H9 (cell line): ENCODE results near the gene TOP1. TPM values are rescaled to one million over a fixed set of nuclear protein-coding genes. Genes with fewer than 3 reads are reported as not detected.

Source experiments
- DNase-seq: peaks from one replicate; pipeline ENCODE4 v3.0.0-alpha.2; 2017
- H2AFZ ChIP-seq: one replicate; pipeline ENCODE4 v1.6.1; 2013; ENCODE audit warnings: mild to moderate bottlenecking, low read length, control low read depth, moderate library complexity
- H2AK5ac ChIP-seq: 2 replicates; pipeline ENCODE4 v1.6.1; 2013; ENCODE audit warnings: low read length, control low read depth, mixed read lengths; ENCODE audit not compliant: insufficient read length
- H2BK120ac ChIP-seq: one replicate; pipeline ENCODE4 v1.6.1; 2013; ENCODE audit warnings: low read depth, mild to moderate bottlenecking, low read length, control low read depth, inconsistent platforms; ENCODE audit not compliant: poor library complexity, severe bottlenecking
- H2BK12ac ChIP-seq: 2 replicates; pipeline ENCODE4 v1.6.1; 2013; ENCODE audit warnings: low read length, control low read depth, mixed read lengths, low read depth; ENCODE audit not compliant: insufficient read length
- H2BK15ac ChIP-seq: 2 replicates; pipeline ENCODE4 v1.6.1; 2013; ENCODE audit warnings: low read depth, low read length, control low read depth
- H2BK20ac ChIP-seq: one replicate; pipeline ENCODE4 v1.6.1; 2013; ENCODE audit warnings: low read depth, mild to moderate bottlenecking, low read length, control low read depth, inconsistent platforms; ENCODE audit not compliant: poor library complexity, severe bottlenecking
- H2BK5ac ChIP-seq: 2 replicates; pipeline ENCODE4 v1.6.1; 2013; ENCODE audit warnings: low read length, control low read depth, mixed read lengths; ENCODE audit not compliant: insufficient read length
- H3K14ac ChIP-seq: 2 replicates; pipeline ENCODE4 v1.6.1; 2013; ENCODE audit warnings: low read length, control low read depth; ENCODE audit not compliant: insufficient read depth
- H3K18ac ChIP-seq: 2 replicates; pipeline ENCODE4 v1.6.1; 2013; ENCODE audit warnings: low read depth, mild to moderate bottlenecking, mixed read lengths, low read length, control low read depth; ENCODE audit not compliant: insufficient read length
- H3K23ac ChIP-seq: 2 replicates; pipeline ENCODE4 v1.6.1; 2013; ENCODE audit warnings: low read length, control low read depth, mixed read lengths, low read depth; ENCODE audit not compliant: insufficient read length
- H3K23me2 ChIP-seq: 2 replicates; pipeline ENCODE4 v1.6.1; 2013; ENCODE audit warnings: low read depth, mild to moderate bottlenecking, mixed read lengths, low read length, control low read depth; ENCODE audit not compliant: insufficient read length, poor library complexity, severe bottlenecking
- H3K27ac ChIP-seq: 2 replicates; pipeline ENCODE4 v1.5.1; 2013; ENCODE audit warnings: low read length, control low read depth, mixed read lengths, low read depth; ENCODE audit not compliant: insufficient read length
- H3K27me3 ChIP-seq: 2 replicates; pipeline ENCODE4 v1.6.1; 2013; ENCODE audit warnings: low read length, control low read depth, inconsistent platforms; ENCODE audit not compliant: insufficient read depth
- H3K4ac ChIP-seq: 2 replicates; pipeline ENCODE4 v1.6.1; 2013; ENCODE audit warnings: low read depth, mild to moderate bottlenecking, control low read depth, inconsistent platforms, low read length, moderate library complexity
- H3K4me1 ChIP-seq: 2 replicates; pipeline ENCODE4 v1.6.1; 2013; ENCODE audit warnings: low read length, control low read depth, inconsistent platforms; ENCODE audit not compliant: insufficient read depth
- H3K4me2 ChIP-seq: 2 replicates; pipeline ENCODE4 v1.6.1; 2013; ENCODE audit warnings: low read length, control low read depth, mixed read lengths; ENCODE audit not compliant: insufficient read length, insufficient read depth
- H3K56ac ChIP-seq: 2 replicates; pipeline ENCODE4 v1.6.1; 2013; ENCODE audit warnings: low read depth, mild to moderate bottlenecking, mixed read lengths, low read length, control low read depth; ENCODE audit not compliant: insufficient read length
- H3K79me1 ChIP-seq: 2 replicates; pipeline ENCODE4 v1.6.1; 2013; ENCODE audit warnings: low read depth, mild to moderate bottlenecking, moderate library complexity, low read length, control low read depth, inconsistent platforms; ENCODE audit not compliant: insufficient read depth, poor library complexity, severe bottlenecking
- H3K79me2 ChIP-seq: 2 replicates; pipeline ENCODE4 v1.6.1; 2013; ENCODE audit warnings: low read length, control low read depth, inconsistent platforms; ENCODE audit not compliant: insufficient read depth
- H3K9ac ChIP-seq: 2 replicates; pipeline ENCODE4 v1.6.1; 2013; ENCODE audit warnings: low read length, control low read depth, mixed read lengths; ENCODE audit not compliant: insufficient read length; ENCODE audit errors: extremely low read depth
- H3K9me3 ChIP-seq: one replicate; pipeline ENCODE4 v1.6.1; 2013; ENCODE audit warnings: low read depth, low read length, inconsistent platforms; ENCODE audit not compliant: control insufficient read depth
- H3T11ph ChIP-seq: one replicate; pipeline ENCODE4 v1.6.1; 2013; ENCODE audit warnings: mild to moderate bottlenecking, low read length, control low read depth, inconsistent platforms
- H4K20me1 ChIP-seq: one replicate; pipeline ENCODE4 v1.6.1; 2013; ENCODE audit not compliant: control insufficient read depth, insufficient read length, insufficient read depth
- H4K5ac ChIP-seq: 2 replicates; pipeline ENCODE4 v1.6.1; 2013; ENCODE audit warnings: low read depth, mild to moderate bottlenecking, mixed read lengths, low read length, control low read depth; ENCODE audit not compliant: insufficient read length
- H4K8ac ChIP-seq: replicated peaks from 2 replicates; pipeline ENCODE4 v1.6.1; 2013; ENCODE audit warnings: low read length, control low read depth, mixed read lengths, low read depth; ENCODE audit not compliant: insufficient read length
- H4K91ac ChIP-seq: 2 replicates; pipeline ENCODE4 v1.6.1; 2013; ENCODE audit warnings: low read depth, mild to moderate bottlenecking, moderate library complexity, mixed read lengths, low read length, control low read depth; ENCODE audit not compliant: insufficient read length
- H3K27ac Mint-ChIP-seq, 3 experiments: 2 replicates in 2 of 3; 3 replicates in 1 of 3; pipeline ENCODE4 v1.8.0; 2020 to 2021; ENCODE audit warnings: mixed read lengths in 3 of 3, mild to moderate bottlenecking in 1 of 3, moderate library complexity in 1 of 3
- H3K27me3 Mint-ChIP-seq: 2 replicates; pipeline ENCODE4 v1.8.0; 2021; ENCODE audit warnings: low read depth, mild to moderate bottlenecking, moderate library complexity, mixed read lengths
- H3K36me3 Mint-ChIP-seq, 3 experiments: 2 replicates in 2 of 3; 3 replicates in 1 of 3; pipeline ENCODE4 v1.8.0; 2020 to 2021; ENCODE audit warnings: low read depth in 3 of 3, mixed read lengths in 3 of 3; ENCODE audit not compliant: insufficient read depth in 1 of 3
- H3K4me1 Mint-ChIP-seq, 2 experiments: 2 replicates each; pipeline ENCODE4 v1.8.0; 2020; ENCODE audit warnings: mixed read lengths in 2 of 2
- H3K4me3 Mint-ChIP-seq, 2 experiments: 2 replicates in 1 of 2; 3 replicates in 1 of 2; pipeline ENCODE4 v1.8.0; 2020 to 2021; ENCODE audit warnings: mild to moderate bottlenecking in 2 of 2, mixed read lengths in 2 of 2, moderate library complexity in 1 of 2
- H3K9me3 Mint-ChIP-seq, 2 experiments: 2 replicates in 1 of 2; 3 replicates in 1 of 2; pipeline ENCODE4 v1.8.0; 2020; ENCODE audit warnings: mild to moderate bottlenecking in 2 of 2, mixed read lengths in 2 of 2, moderate library complexity in 1 of 2
- CTCF ChIP-seq: fragments of 200-600 bp; sonication (generic); conservative IDR thresholded peaks from 3 replicates; pipeline ENCODE4 v1.8.0; 2021; ENCODE audit warnings: antibody characterized with exemption, mild to moderate bottlenecking
- WGBS: extraction: QIAGEN DNeasy Blood & Tissue Kit; methylation state at CpG from one replicate; pipeline ENCODE4 v1.1.7; 2013; ENCODE audit warnings: missing lambda C conversion rate, low lambda C conversion rate, mixed read lengths; ENCODE audit not compliant: insufficient read length; ENCODE audit errors: extremely low coverage; 5-methylcytosine and 5-hydroxymethylcytosine counted together
- total RNA-seq: library from RNA; stranded (reverse); gene quantifications from 2 replicates; pipeline ENCODE4 v1.2.1, GENCODE V29; 2021

Gene TOP1
- total RNA-seq, 1 experiment from 2014 or later, result 96.4 TPM

GRCh38 chr20:41055679-41056078 lies 27.1 kb downstream of the TOP1 start:
- Histone ChIP-seq H3K79me2 (peaks cover 21% of the 10 kb centered on the region; the same call in 1 of the 2 replicates), H2BK12ac (no peak overlapping the region), H3K56ac (no peak overlapping the region), H2BK5ac (no peak overlapping the region), H3K14ac (no peak overlapping the region), H3K27ac (no peak overlapping the region), H3K79me1 (peaks cover 6% of the 10 kb centered on the region), H4K91ac (no peak overlapping the region), H3K4ac (no peak overlapping the region), H2BK15ac (no peak overlapping the region), H3K27me3 (no peaks in the 10 kb centered on the region), H3T11ph (no peak overlapping the region), H4K8ac (no peak overlapping the region), H3K18ac (no peak overlapping the region), H2BK20ac (no peak overlapping the region), H3K23me2 (no peaks in the 10 kb centered on the region), H3K4me1 (no peaks in the 10 kb centered on the region; the same call in 1 of the 2 replicates), H4K5ac (no peak overlapping the region), H2AFZ (no peak overlapping the region), H3K9me3 (no peaks in the 10 kb centered on the region), H2BK120ac (no peak overlapping the region), H2AK5ac (no peak overlapping the region), H3K4me2 (no peak overlapping the region), H3K9ac (no peak overlapping the region), H3K23ac (no peak overlapping the region), H4K20me1 (no peaks in the 10 kb centered on the region)
- H3K4me3 Mint-ChIP-seq, result no peak overlapping the region
- no peaks in the 10 kb centered on the region for H3K27me3 Mint-ChIP-seq
- no peak for DNase-seq
- no peak for TF ChIP-seq CTCF
- no peak overlapping the region for H3K27ac Mint-ChIP-seq
- H3K9me3 Mint-ChIP-seq, result no peaks in the 10 kb centered on the region
- WGBS, result no CpG with 5 or more reads among the region's 1 CpG
- H3K36me3 Mint-ChIP-seq, result peaks cover 0 to 3% (median 2%) of the 10 kb centered on the region in 3 experiments; a peak in 1 of 7 replicates
- H3K4me1 Mint-ChIP-seq, result peaks cover 35 to 54% of the 10 kb centered on the region in 2 experiments
